Stomach (tissue), 4 donors: ENCODE measurements around the gene CIART.
"Not testable (repeated sequence)": the region's sequence is repeated elsewhere in the genome, so short reads cannot be mapped to it uniquely, and the experiment has no call there.

Experiments used
- EP300 ChIP-seq: sonication (generic); formaldehyde crosslinking; IDR thresholded peaks from one replicate; pipeline ENCODE4 v1.6.1; 2017; ENCODE audit warnings: antibody characterized with exemption
- TF ChIP-seq, protein P1 (sequence below), 7 experiments: fragments of 450-650 bp in 4 of 7; fragments of 200-600 bp in 3 of 7; sonication (generic) in 3 of 7; IDR thresholded peaks; one replicate each; pipeline ENCODE4 v1.5.1; 2016 to 2019; ENCODE audit warnings: antibody characterized with exemption in 7 of 7, control low read depth in 2 of 7, mild to moderate bottlenecking in 1 of 7

DNA sequence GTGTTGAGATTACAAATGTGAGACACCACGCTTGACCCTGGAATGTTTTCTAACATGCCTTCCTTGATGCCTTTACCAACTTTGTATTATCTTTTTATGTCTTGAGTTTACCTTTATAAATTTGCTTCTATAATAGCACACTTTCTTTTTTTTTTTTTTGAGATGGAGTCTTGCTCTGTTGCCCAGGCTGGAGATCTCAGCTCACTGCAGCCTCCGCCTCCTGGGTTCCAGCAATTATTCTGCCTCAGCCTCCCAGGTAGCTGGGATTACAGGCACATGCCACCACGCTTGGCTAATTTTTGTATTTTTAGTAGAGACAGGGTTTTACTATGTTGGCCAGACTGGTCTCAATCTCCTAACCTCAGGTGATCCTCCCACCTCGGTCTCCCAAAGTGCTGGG is 32.3 kb downstream of the CIART start:
- not testable (repeated sequence) for TF ChIP-seq EP300
- TF ChIP-seq, protein P1, sequence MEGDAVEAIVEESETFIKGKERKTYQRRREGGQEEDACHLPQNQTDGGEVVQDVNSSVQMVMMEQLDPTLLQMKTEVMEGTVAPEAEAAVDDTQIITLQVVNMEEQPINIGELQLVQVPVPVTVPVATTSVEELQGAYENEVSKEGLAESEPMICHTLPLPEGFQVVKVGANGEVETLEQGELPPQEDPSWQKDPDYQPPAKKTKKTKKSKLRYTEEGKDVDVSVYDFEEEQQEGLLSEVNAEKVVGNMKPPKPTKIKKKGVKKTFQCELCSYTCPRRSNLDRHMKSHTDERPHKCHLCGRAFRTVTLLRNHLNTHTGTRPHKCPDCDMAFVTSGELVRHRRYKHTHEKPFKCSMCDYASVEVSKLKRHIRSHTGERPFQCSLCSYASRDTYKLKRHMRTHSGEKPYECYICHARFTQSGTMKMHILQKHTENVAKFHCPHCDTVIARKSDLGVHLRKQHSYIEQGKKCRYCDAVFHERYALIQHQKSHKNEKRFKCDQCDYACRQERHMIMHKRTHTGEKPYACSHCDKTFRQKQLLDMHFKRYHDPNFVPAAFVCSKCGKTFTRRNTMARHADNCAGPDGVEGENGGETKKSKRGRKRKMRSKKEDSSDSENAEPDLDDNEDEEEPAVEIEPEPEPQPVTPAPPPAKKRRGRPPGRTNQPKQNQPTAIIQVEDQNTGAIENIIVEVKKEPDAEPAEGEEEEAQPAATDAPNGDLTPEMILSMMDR (IDR thresholded peaks at IDR 0.05): not testable (repeated sequence)
